Measurements from ENCODE around the gene PRIMPOL. TPM values are rescaled to one million over a fixed set of nuclear protein-coding genes. Genes with fewer than 3 reads are reported as not detected.
"Not testable (repeated sequence)": the region's sequence is repeated elsewhere in the genome, so short reads cannot be mapped to it uniquely, and the experiment has no call there.

PRIMPOL gene
- 10 to 100 TPM; 11.6 to 14.8 (median 12.4) TPM for total RNA-seq
- 21.9 TPM for total RNA-seq (2013)
- total RNA-seq, result 2.7 to 22.0 (median 10.5) reads per million in 29 experiments

- no peaks in the 10 kb centered on the region for H3K9me3 ChIP-seq
- peak; percentile 88 to 98 (median 95) for DNase-seq
- Mint-ChIP-seq H3K27me3 (no peaks in the 10 kb centered on the region), H3K9me3 (no peaks in the 10 kb centered on the region), H3K27ac (peak within 1 kb of the TSS; percentile 96 to 97), H3K4me1 (peaks cover 50 to 58% (median 51%) of the 10 kb centered on the region in 3 donors), H3K4me3 (peak within 1 kb of the TSS; percentile 98), H3K36me3 (peaks cover 14% of the 10 kb centered on the region)
- peak within 1 kb of the TSS; percentile 69 for H3K27ac ChIP-seq (ENCODE audit: low read length)
- CTCF ChIA-PET, result interaction anchor here (0.6 to 1.9 kb wide), 11 partner anchors 19 to 1213 kb away, joined by 3 to 16 read pairs (median 4); partner anchors contain the start of genes CENPU (in 1 of the 2) and IRF2 (in 1 of the 2)
- peaks cover 0 to 6% of the 10 kb centered on the region in 2 donors for H3K36me3 ChIP-seq (ENCODE audit: control insufficient read depth in 2 of 2, extremely low read depth in 1 of 2, insufficient read depth in 1 of 2, low read length in 1 of 2)
- no peaks in the 10 kb centered on the region for H3K27me3 ChIP-seq (replicated peaks in 1 of 2; ENCODE audit: control insufficient read depth in 2 of 2, extremely low read depth in 1 of 2, insufficient read depth in 2 of 2, low read length in 1 of 2)
- under 1% methylated on average over 86 of the region's 90 CpGs for WGBS (ENCODE audit: insufficient coverage)
- peak within 1 kb of the TSS; percentile 85 to 97 for H3K4me3 ChIP-seq (ENCODE audit: control insufficient read depth in 1 of 2, extremely low read depth in 1 of 2, low read length in 1 of 2)
- H3K4me1 ChIP-seq (ENCODE audit: control insufficient read depth in 1 of 2, extremely low read depth in 1 of 2, insufficient read depth in 2 of 2, low read length in 2 of 2), result peaks cover 31 to 37% of the 10 kb centered on the region in 2 experiments
- POLR2A ChIA-PET, result interaction anchor here (0.6 to 1.8 kb wide), 18 partner anchors 9 to 1734 kb away, joined by 3 to 10 read pairs (median 4); partner anchors contain the start of genes CENPU (in 1 of the 2) and IRF2 (in 1 of the 2)
- ATAC-seq (replicated peaks in 1 of 4), result peak; percentile 87 to 94 (median 90)
These were observed at the start of gene PRIMPOL, which contains the start of gene CASP3 for GRCh38 chr4:184649026-184649970. Gene PRIMPOL (plus strand): TSS chr4:184649738. CDS start chr4:184657141, 7,403 bp downstream. Gene CASP3 (minus strand): TSS chr4:184649447. CDS start chr4:184638453, 10,994 bp downstream.

GRCh38 chr4:184600982-184601381, 48.6 kb upstream of the PRIMPOL start:
- H3K9me3 ChIP-seq; H3K36me3 ChIP-seq (ENCODE audit: control insufficient read depth in 2 of 2, extremely low read depth in 1 of 2, insufficient read depth in 1 of 2, low read length in 1 of 2); POLR2A ChIA-PET; CTCF ChIA-PET; H3K27ac ChIP-seq (ENCODE audit: low read length); H3K4me3 ChIP-seq (ENCODE audit: control insufficient read depth in 1 of 2, extremely low read depth in 1 of 2, low read length in 1 of 2): not testable (repeated sequence)
- 13% methylated on average over 4 of the region's 8 CpGs for WGBS (ENCODE audit: insufficient coverage)
- H3K36me3 Mint-ChIP-seq, result peaks cover 11% of the 10 kb centered on the region
- peak overlapping the region in 1 of 3 donors; percentile 65 for H3K4me3 Mint-ChIP-seq
- H3K4me1 Mint-ChIP-seq, result peaks cover 6 to 22% (median 19%) of the 10 kb centered on the region in 3 donors
- peaks cover 15 to 28% (median 16%) of the 10 kb centered on the region in 3 donors for H3K9me3 Mint-ChIP-seq
- ATAC-seq (replicated peaks in 1 of 4) (peak in 3 of 4 experiments; percentile 49 to 82 (median 53)), DNase-seq (peak in 16 of 35 experiments; percentile 1 to 33 (median 6))
- Histone ChIP-seq H3K4me1 (ENCODE audit: control insufficient read depth in 1 of 2, extremely low read depth in 1 of 2, insufficient read depth in 2 of 2, low read length in 2 of 2) (peaks cover 5 to 11% of the 10 kb centered on the region in 2 experiments), H3K27me3 (replicated peaks in 1 of 2; ENCODE audit: control insufficient read depth in 2 of 2, extremely low read depth in 1 of 2, insufficient read depth in 2 of 2, low read length in 1 of 2) (peaks cover 0 to 20% of the 10 kb centered on the region in 2 experiments)
- H3K27ac Mint-ChIP-seq, result peak overlapping the region in 1 of 2 donors; percentile 39
- H3K27me3 Mint-ChIP-seq, result peaks cover 0 to 34% of the 10 kb centered on the region in 2 donors

- DNase-seq; ATAC-seq (replicated peaks in 1 of 4); H3K27ac ChIP-seq (ENCODE audit: low read length); H3K4me3 ChIP-seq (ENCODE audit: control insufficient read depth in 1 of 2, extremely low read depth in 1 of 2, low read length in 1 of 2); H3K4me3 Mint-ChIP-seq; POLR2A ChIA-PET; CTCF ChIA-PET; H3K27ac Mint-ChIP-seq; H3K36me3 ChIP-seq (ENCODE audit: control insufficient read depth in 2 of 2, extremely low read depth in 1 of 2, insufficient read depth in 1 of 2, low read length in 1 of 2); H3K9me3 ChIP-seq: not testable (repeated sequence)
- Mint-ChIP-seq H3K36me3 (peaks cover 11% of the 10 kb centered on the region), H3K9me3 (peaks cover 16 to 36% (median 17%) of the 10 kb centered on the region in 3 donors), H3K27me3 (peaks cover 0 to 34% of the 10 kb centered on the region in 2 donors), H3K4me1 (peaks cover 6 to 22% (median 19%) of the 10 kb centered on the region in 3 donors)
- Histone ChIP-seq H3K27me3 (replicated peaks in 1 of 2; ENCODE audit: control insufficient read depth in 2 of 2, extremely low read depth in 1 of 2, insufficient read depth in 2 of 2, low read length in 1 of 2) (peaks cover 0 to 19% of the 10 kb centered on the region in 2 experiments), H3K4me1 (ENCODE audit: control insufficient read depth in 1 of 2, extremely low read depth in 1 of 2, insufficient read depth in 2 of 2, low read length in 2 of 2) (peaks cover 5 to 11% of the 10 kb centered on the region in 2 experiments)
- WGBS (ENCODE audit: insufficient coverage), result no CpG with 5 or more reads among the region's 1 CpG
These were observed 46.7 kb upstream of the PRIMPOL start for GRCh38 chr4:184602857-184603256.

- POLR2A ChIA-PET; H3K4me1 Mint-ChIP-seq; H3K4me3 Mint-ChIP-seq; H3K27ac ChIP-seq (ENCODE audit: low read length); H3K27me3 Mint-ChIP-seq; H3K36me3 ChIP-seq (ENCODE audit: control insufficient read depth in 2 of 2, extremely low read depth in 1 of 2, insufficient read depth in 1 of 2, low read length in 1 of 2); H3K4me3 ChIP-seq (ENCODE audit: control insufficient read depth in 1 of 2, extremely low read depth in 1 of 2, low read length in 1 of 2); H3K4me1 ChIP-seq (ENCODE audit: control insufficient read depth in 1 of 2, extremely low read depth in 1 of 2, insufficient read depth in 2 of 2, low read length in 2 of 2); H3K27me3 ChIP-seq (replicated peaks in 1 of 2; ENCODE audit: control insufficient read depth in 2 of 2, extremely low read depth in 1 of 2, insufficient read depth in 2 of 2, low read length in 1 of 2); CTCF ChIA-PET; ATAC-seq (replicated peaks in 1 of 4); H3K36me3 Mint-ChIP-seq; H3K9me3 ChIP-seq; DNase-seq; H3K27ac Mint-ChIP-seq: not testable (repeated sequence)
- H3K9me3 Mint-ChIP-seq, result peaks cover 13 to 32% (median 17%) of the 10 kb centered on the region in 3 donors
- 67% methylated on average over 1 of the region's 2 CpGs for WGBS (ENCODE audit: insufficient coverage)
These were observed 42.1 kb upstream of the PRIMPOL start for GRCh38 chr4:184607429-184607828.

GRCh38 chr4:184612074-184612473, 37.5 kb upstream of the PRIMPOL start:
- Mint-ChIP-seq H3K36me3 (peaks cover 6% of the 10 kb centered on the region), H3K9me3 (peaks cover 0 to 11% (median 8%) of the 10 kb centered on the region in 3 donors), H3K27ac (no peak overlapping the region), H3K27me3 (no peaks in the 10 kb centered on the region), H3K4me3 (no peak overlapping the region), H3K4me1 (no peaks in the 10 kb centered on the region)
- Histone ChIP-seq H3K27ac (ENCODE audit: low read length) (no peak overlapping the region), H3K4me1 (ENCODE audit: control insufficient read depth in 1 of 2, extremely low read depth in 1 of 2, insufficient read depth in 2 of 2, low read length in 2 of 2) (no peaks in the 10 kb centered on the region), H3K9me3 (no peaks in the 10 kb centered on the region), H3K27me3 (replicated peaks in 1 of 2; ENCODE audit: control insufficient read depth in 2 of 2, extremely low read depth in 1 of 2, insufficient read depth in 2 of 2, low read length in 1 of 2) (no peaks in the 10 kb centered on the region), H3K4me3 (ENCODE audit: control insufficient read depth in 1 of 2, extremely low read depth in 1 of 2, low read length in 1 of 2) (no peak overlapping the region), H3K36me3 (ENCODE audit: control insufficient read depth in 2 of 2, extremely low read depth in 1 of 2, insufficient read depth in 1 of 2, low read length in 1 of 2) (peaks cover 0 to 4% of the 10 kb centered on the region in 2 donors)
- WGBS (ENCODE audit: insufficient coverage), result 100% methylated on average over 1 of the region's 3 CpGs
- ChIA-PET POLR2A (no interaction called here), CTCF (no interaction called here)
- DNase-seq (no peak), ATAC-seq (replicated peaks in 1 of 4) (no peak)

- no peak for ATAC-seq (replicated peaks in 1 of 4)
- Mint-ChIP-seq H3K4me3 (no peak overlapping the region), H3K4me1 (no peaks in the 10 kb centered on the region), H3K36me3 (peaks cover 6% of the 10 kb centered on the region), H3K9me3 (peaks cover 0 to 11% (median 8%) of the 10 kb centered on the region in 3 donors), H3K27me3 (no peaks in the 10 kb centered on the region), H3K27ac (no peak overlapping the region)
- no CpG with 5 or more reads among the region's 2 CpGs for WGBS (ENCODE audit: insufficient coverage)
- Histone ChIP-seq H3K27ac (ENCODE audit: low read length) (no peak overlapping the region), H3K36me3 (ENCODE audit: control insufficient read depth in 2 of 2, extremely low read depth in 1 of 2, insufficient read depth in 1 of 2, low read length in 1 of 2) (peaks cover 0 to 4% of the 10 kb centered on the region in 2 donors), H3K9me3 (no peaks in the 10 kb centered on the region), H3K4me1 (ENCODE audit: control insufficient read depth in 1 of 2, extremely low read depth in 1 of 2, insufficient read depth in 2 of 2, low read length in 2 of 2) (no peaks in the 10 kb centered on the region), H3K4me3 (ENCODE audit: control insufficient read depth in 1 of 2, extremely low read depth in 1 of 2, low read length in 1 of 2) (no peak overlapping the region), H3K27me3 (replicated peaks in 1 of 2; ENCODE audit: control insufficient read depth in 2 of 2, extremely low read depth in 1 of 2, insufficient read depth in 2 of 2, low read length in 1 of 2) (no peaks in the 10 kb centered on the region)
- POLR2A ChIA-PET, result no interaction called here
- DNase-seq, result no peak
- CTCF ChIA-PET, result no interaction called here
These were observed 36.1 kb upstream of the PRIMPOL start for GRCh38 chr4:184613405-184613804.

Measured in T-cell (primary cell).